Measurements from ENCODE around the gene CETN1. TPM values are rescaled to one million over a fixed set of nuclear protein-coding genes. Genes with fewer than 3 reads are reported as not detected.

CETN1 gene
- total RNA-seq, 1 donor from 2014 or later: not detected

- DNase-seq: peak; percentile 2
Measured at GRCh38 chr18:623761-624620, 43.8 kb downstream of the CETN1 start.

GRCh38 chr18:627231-627630 lies 47.1 kb downstream of the CETN1 start:
- DNase-seq: no peak

- no peak for DNase-seq
Measured at GRCh38 chr18:629269-630150, 49.3 kb downstream of the CETN1 start.

GRCh38 chr18:631560-631959 lies 51.4 kb downstream of the CETN1 start:
- no peak for DNase-seq

Other genes starting within 250 kb of the CETN1 start
- gene COLEC12, start 79.7 kb upstream of the CETN1 start, total RNA-seq: 15.4 TPM
- gene CLUL1, start 16.6 kb downstream of the CETN1 start, total RNA-seq: 1.4 TPM
- 2.0 TPM for gene TYMS, start 77.3 kb downstream of the CETN1 start, total RNA-seq
- gene ENOSF1, start 132.2 kb downstream of the CETN1 start, total RNA-seq: 2.7 TPM
- gene YES1, start 231.9 kb downstream of the CETN1 start, total RNA-seq: 41.6 TPM